NT2/D1 (cell line): ENCODE data around the gene NKX3-2.

Experiments
- YY1 ChIP-seq: IDR thresholded peaks from 2 replicates; pipeline ENCODE4 v1.6.1; 2011; ENCODE audit not compliant: insufficient read length, insufficient read depth
- ZNF274 ChIP-seq: IDR thresholded peaks from 2 replicates; pipeline ENCODE4 v1.6.1; 2011; ENCODE audit warnings: mild to moderate bottlenecking, low read depth, low read length

GRCh38 chr4:13493793-13494192 lies 50.5 kb downstream of the NKX3-2 start:
- TF ChIP-seq YY1 (no peak), ZNF274 (no peak)
